Measurements from ENCODE around the gene AXIN1. TPM values are rescaled to one million over a fixed set of nuclear protein-coding genes. Genes with fewer than 3 reads are reported as not detected.
"Not testable (repeated sequence)": the region's sequence is repeated elsewhere in the genome, so short reads cannot be mapped to it uniquely, and the experiment has no call there.

AXIN1 gene
- total RNA-seq, 3 donors from 2014 or later, result 16.5 to 22.6 (median 22.4) TPM

DNA sequence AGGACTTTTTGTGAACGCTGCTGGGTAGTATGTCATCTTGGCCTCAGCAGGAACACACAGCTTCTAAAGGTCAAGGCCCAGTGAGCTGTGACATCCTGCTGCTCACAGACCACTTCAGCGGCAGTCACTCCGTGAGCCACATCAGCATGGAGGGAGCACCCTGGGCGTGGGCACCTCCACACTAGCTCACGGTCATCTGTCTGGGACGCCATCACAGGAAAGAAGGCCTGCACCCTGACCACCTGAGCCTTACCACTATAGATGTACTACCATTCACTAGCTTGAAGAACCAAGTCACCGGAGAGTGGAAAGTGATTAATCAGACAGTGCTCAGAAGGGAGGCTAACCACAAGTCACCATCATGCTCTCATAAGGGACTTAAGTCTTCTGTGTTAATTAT lies 3.3 kb downstream of the AXIN1 start:
- no peaks in the 10 kb centered on the region for H3K36me3 ChIP-seq
- no peaks in the 10 kb centered on the region for H3K9me3 ChIP-seq
- no peak overlapping the region for H3K27ac ChIP-seq
- intact Hi-C loops (cut with DNase I; ENCODE audit: low total_unique reads), result no loop called here
- no peak overlapping the region for H3K4me3 ChIP-seq
- H3K4me1 ChIP-seq, result peaks cover 0 to 5% of the 10 kb centered on the region in 2 donors
- no peaks in the 10 kb centered on the region for H3K27me3 ChIP-seq
- no peak for DNase-seq (ENCODE audit: low spot score in 2 of 2)
- TF ChIP-seq POLR2AphosphoS5 (IDR thresholded peaks at IDR 0.05), result no peak
- TF ChIP-seq, protein P1, sequence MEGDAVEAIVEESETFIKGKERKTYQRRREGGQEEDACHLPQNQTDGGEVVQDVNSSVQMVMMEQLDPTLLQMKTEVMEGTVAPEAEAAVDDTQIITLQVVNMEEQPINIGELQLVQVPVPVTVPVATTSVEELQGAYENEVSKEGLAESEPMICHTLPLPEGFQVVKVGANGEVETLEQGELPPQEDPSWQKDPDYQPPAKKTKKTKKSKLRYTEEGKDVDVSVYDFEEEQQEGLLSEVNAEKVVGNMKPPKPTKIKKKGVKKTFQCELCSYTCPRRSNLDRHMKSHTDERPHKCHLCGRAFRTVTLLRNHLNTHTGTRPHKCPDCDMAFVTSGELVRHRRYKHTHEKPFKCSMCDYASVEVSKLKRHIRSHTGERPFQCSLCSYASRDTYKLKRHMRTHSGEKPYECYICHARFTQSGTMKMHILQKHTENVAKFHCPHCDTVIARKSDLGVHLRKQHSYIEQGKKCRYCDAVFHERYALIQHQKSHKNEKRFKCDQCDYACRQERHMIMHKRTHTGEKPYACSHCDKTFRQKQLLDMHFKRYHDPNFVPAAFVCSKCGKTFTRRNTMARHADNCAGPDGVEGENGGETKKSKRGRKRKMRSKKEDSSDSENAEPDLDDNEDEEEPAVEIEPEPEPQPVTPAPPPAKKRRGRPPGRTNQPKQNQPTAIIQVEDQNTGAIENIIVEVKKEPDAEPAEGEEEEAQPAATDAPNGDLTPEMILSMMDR (IDR thresholded peaks at IDR 0.05), result no peak
- no peak for TF ChIP-seq POLR2A (IDR thresholded peaks at IDR 0.05)

DNA sequence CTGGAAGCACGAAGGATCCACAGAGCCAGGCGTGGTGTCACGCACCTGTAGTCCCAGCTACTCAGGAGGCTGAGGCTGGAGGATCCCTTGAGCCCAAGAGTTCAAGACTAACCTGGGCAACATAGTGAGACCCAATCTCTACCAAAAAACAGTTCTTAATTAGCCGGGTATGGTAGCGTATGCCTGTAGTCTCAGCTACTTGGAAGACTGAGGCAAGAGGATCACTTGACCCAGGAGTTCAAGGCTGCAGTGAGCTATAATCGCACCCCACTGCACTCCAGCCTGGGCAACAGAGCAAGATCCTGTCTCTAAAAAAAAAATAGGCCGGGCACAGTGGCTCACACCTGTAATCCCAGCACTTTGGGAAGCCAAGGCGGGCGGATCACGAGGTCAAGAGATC lies 4.0 kb downstream of the AXIN1 start:
- DNase-seq (ENCODE audit: low spot score in 2 of 2); H3K4me3 ChIP-seq; H3K27me3 ChIP-seq; intact Hi-C loops (cut with DNase I; ENCODE audit: low total_unique reads); H3K9me3 ChIP-seq; H3K4me1 ChIP-seq; H3K36me3 ChIP-seq; H3K27ac ChIP-seq: not testable (repeated sequence)

DNA sequence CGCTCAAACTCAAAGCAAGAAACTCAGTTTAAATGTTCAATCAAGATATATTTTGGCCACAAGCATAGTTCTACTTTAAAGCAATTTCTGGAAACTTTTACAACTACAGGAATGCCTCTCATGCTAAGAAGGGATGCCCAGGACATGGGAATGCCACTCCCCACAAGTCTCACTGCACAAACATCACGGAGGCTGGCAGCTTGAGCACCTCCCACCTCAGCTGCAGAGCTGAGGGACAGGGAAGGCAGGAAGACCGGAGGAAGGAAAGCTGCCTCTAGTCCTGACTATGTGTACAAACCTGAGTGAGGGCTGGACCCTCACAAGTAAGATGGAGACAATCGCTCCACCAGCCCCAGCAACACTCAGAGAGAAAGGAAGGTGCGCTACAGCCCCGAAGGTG lies 5.3 kb downstream of the AXIN1 start:
- no peak for DNase-seq (ENCODE audit: low spot score in 2 of 2)
- intact Hi-C loops (cut with DNase I; ENCODE audit: low total_unique reads), result no loop called here
- no peaks in the 10 kb centered on the region for H3K9me3 ChIP-seq
- H3K36me3 ChIP-seq, result no peaks in the 10 kb centered on the region
- H3K4me1 ChIP-seq, result peaks cover 0 to 5% of the 10 kb centered on the region in 2 donors
- H3K4me3 ChIP-seq, result no peak overlapping the region
- H3K27me3 ChIP-seq, result no peaks in the 10 kb centered on the region
- H3K27ac ChIP-seq, result no peak overlapping the region
- TF ChIP-seq POLR2A (IDR thresholded peaks at IDR 0.05), result no peak
- TF ChIP-seq, protein P1 (IDR thresholded peaks at IDR 0.05), result no peak
- TF ChIP-seq POLR2AphosphoS5 (IDR thresholded peaks at IDR 0.05), result no peak

DNA sequence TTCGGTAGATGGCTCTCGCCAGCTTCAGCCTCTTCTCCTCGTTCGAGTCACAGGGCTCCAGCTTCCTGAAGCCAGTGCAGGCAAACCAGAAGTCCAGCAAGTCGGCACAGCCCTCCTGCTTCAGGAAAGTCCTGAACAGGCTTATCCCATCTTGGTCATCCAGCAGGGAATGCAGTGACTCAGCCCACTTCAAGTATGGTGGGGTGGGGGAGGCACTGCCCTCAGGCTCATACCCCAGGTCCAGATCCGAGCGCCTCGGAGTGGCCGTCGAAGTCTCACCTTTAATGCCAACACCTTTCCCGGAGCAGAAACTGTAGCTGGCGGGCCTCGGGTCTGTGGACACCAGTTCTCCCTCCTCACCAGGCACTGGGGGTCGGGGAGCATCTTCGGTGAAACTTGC lies 5.9 kb downstream of the AXIN1 start:
- no peak for DNase-seq (ENCODE audit: low spot score in 2 of 2)
- no peaks in the 10 kb centered on the region for H3K9me3 ChIP-seq
- no peak overlapping the region for H3K27ac ChIP-seq
- no peak for TF ChIP-seq POLR2AphosphoS5 (IDR thresholded peaks at IDR 0.05)
- no peak for TF ChIP-seq POLR2A (IDR thresholded peaks at IDR 0.05)
- TF ChIP-seq, protein P1 (IDR thresholded peaks at IDR 0.05), result no peak
- H3K27me3 ChIP-seq, result no peaks in the 10 kb centered on the region
- no peak overlapping the region for H3K4me3 ChIP-seq
- H3K36me3 ChIP-seq, result no peaks in the 10 kb centered on the region
- H3K4me1 ChIP-seq, result peaks cover 0 to 5% of the 10 kb centered on the region in 2 donors
- intact Hi-C loops (cut with DNase I; ENCODE audit: low total_unique reads), result no loop called here

DNA sequence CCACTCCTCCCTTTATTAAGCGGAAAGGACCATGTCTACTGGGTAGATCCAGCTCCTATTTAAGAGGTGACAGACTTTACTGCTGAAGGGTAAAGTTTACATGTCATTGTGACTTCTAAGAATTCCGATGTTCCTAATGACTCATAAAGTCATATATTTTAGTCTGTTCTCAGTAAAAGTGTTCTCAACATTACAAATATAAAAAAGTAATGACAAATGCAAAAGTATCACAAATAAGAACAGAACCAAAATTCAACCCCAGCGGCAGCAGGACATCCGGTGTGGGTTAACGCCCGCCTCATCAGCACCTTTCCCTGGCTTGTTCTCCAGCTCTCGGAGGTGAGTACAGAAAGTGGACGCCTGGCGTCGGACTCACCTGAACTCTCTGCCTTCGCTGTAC lies 6.8 kb downstream of the AXIN1 start:
- Histone ChIP-seq H3K4me1 (no peaks in the 10 kb centered on the region), H3K4me3 (no peak overlapping the region), H3K9me3 (no peaks in the 10 kb centered on the region), H3K36me3 (no peaks in the 10 kb centered on the region), H3K27ac (no peak overlapping the region), H3K27me3 (no peaks in the 10 kb centered on the region)
- TF ChIP-seq, protein P1 (IDR thresholded peaks at IDR 0.05), result no peak
- TF ChIP-seq POLR2AphosphoS5 (IDR thresholded peaks at IDR 0.05), result no peak
- TF ChIP-seq POLR2A (IDR thresholded peaks at IDR 0.05), result no peak
- intact Hi-C loops (cut with DNase I; ENCODE audit: low total_unique reads), result no loop called here
- DNase-seq (ENCODE audit: low spot score in 2 of 2), result no peak

All from breast epithelium (tissue), 4 donors.